ENCODE measurements around the gene DPPA5.

GRCh38 chr6:73362358-73362757 is 8.3 kb upstream of the DPPA5 start, which contains the start of gene KHDC3L:
- no peak for TF ChIP-seq CTCF (IDR thresholded peaks at IDR 0.05; ENCODE audit: low read depth, low read length)
- no peak for TF ChIP-seq EZH2phosphoT487 (IDR thresholded peaks at IDR 0.05; ENCODE audit: low read depth)

Measured in OCI-LY3 (cell line).